Uterus (tissue), 2 donors: ENCODE measurements around the gene KRT71.

ENCODE experiments used
- CTCF ChIP-seq, 4 experiments: fragments of 200-600 bp in 2 of 4; fragments of 450-650 bp in 2 of 4; sonication (generic) in 2 of 4; IDR thresholded peaks; one replicate each; pipeline ENCODE4 v1.5.1; 2016 to 2019; ENCODE audit warnings: antibody characterized with exemption in 4 of 4, mild to moderate bottlenecking in 2 of 4, moderate library complexity in 1 of 4
- POLR2A ChIP-seq, 2 donors: fragments of 450-650 bp; IDR thresholded peaks; one replicate each; pipeline ENCODE4 v1.6.1; 2016; ENCODE audit warnings: antibody characterized with exemption in 2 of 2, mild to moderate bottlenecking in 1 of 2, moderate library complexity in 1 of 2

- TF ChIP-seq CTCF (IDR thresholded peaks at IDR 0.05) = no peak
- TF ChIP-seq POLR2A (IDR thresholded peaks at IDR 0.05) = no peak
These were observed 15.8 kb downstream of the KRT71 start for GRCh38 chr12:52537101-52537500.
